GM10266 (cell line): Measurements from ENCODE around the gene XG.
A peak's percentile ranks its signal among the peaks of the same experiment; 100 is the strongest.
"Not testable (repeated sequence)": the region's sequence is repeated elsewhere in the genome, so short reads cannot be mapped to it uniquely, and the experiment has no call there.

Experiments
- DNase-seq: peaks from one replicate; pipeline ENCODE4 v3.0.0; 2012; ENCODE audit errors: extremely low spot score
- TF ChIP-seq, protein P1 (sequence below): IDR thresholded peaks from 2 replicates; pipeline ENCODE4 v1.5.1; 2012; ENCODE audit warnings: mild to moderate bottlenecking, low read depth; ENCODE audit not compliant: control insufficient read depth, insufficient read depth; ENCODE audit errors: missing control alignments

The XG gene, protein sequence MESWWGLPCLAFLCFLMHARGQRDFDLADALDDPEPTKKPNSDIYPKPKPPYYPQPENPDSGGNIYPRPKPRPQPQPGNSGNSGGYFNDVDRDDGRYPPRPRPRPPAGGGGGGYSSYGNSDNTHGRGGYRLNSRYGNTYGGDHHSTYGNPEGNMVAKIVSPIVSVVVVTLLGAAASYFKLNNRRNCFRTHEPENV

DNA sequence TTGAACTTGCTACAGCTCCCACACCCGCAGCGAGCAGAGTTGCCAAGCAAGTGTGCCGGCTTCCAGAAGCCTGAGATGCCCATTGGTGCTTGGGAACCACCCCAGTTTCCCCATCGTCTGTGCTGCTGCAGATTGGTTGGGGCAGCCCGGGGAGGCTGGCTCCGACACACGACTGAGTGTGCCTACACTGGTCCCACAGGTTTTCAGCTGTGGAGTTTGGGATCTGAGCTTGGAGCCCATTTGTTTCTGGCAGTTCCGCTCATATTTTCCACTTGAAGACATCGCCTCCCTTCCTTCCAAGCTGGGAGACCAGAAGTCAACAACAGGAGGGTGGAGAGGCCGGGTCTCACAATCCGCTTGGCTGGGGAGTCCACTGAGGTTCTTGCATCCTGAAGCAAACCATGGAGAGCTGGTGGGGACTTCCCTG, at the start of gene XG:
XG (plus strand) TSS at position 167 of the 427 bp plus-strand sequence; CDS start at position 402, 235 bp downstream.
- not testable (repeated sequence) for DNase-seq

- DNase-seq: no peak
- TF ChIP-seq, protein P1, sequence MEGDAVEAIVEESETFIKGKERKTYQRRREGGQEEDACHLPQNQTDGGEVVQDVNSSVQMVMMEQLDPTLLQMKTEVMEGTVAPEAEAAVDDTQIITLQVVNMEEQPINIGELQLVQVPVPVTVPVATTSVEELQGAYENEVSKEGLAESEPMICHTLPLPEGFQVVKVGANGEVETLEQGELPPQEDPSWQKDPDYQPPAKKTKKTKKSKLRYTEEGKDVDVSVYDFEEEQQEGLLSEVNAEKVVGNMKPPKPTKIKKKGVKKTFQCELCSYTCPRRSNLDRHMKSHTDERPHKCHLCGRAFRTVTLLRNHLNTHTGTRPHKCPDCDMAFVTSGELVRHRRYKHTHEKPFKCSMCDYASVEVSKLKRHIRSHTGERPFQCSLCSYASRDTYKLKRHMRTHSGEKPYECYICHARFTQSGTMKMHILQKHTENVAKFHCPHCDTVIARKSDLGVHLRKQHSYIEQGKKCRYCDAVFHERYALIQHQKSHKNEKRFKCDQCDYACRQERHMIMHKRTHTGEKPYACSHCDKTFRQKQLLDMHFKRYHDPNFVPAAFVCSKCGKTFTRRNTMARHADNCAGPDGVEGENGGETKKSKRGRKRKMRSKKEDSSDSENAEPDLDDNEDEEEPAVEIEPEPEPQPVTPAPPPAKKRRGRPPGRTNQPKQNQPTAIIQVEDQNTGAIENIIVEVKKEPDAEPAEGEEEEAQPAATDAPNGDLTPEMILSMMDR: no peak
These were observed 47.9 kb upstream of the XG start for GRCh38 chrX:2703991-2704369.

- TF ChIP-seq, protein P1: no peak
- no peak for DNase-seq
These were observed 46.6 kb upstream of the XG start for GRCh38 chrX:2705046-2705832.

DNA sequence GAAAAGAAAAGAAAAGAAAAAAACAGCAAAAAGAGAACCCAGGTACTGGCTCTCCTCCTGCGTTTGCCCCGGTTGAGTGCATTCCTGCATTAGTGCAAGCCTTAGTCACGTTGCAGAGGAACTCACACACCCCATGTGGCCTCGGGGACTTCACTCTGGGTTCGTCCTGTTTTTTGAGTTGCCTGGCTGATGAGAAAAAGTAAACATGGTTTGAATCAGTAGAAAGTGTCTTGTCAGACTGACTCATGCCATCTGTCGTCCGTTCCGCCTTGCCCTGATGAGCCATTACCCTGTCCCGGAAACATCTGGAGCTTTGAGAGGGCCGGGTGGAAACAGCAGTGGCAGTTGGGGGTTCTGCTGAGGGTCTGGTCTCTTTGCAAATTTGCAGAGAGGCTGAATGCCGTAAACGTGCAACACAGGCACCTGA, 44.5 kb upstream of the XG start:
- TF ChIP-seq, protein P1: no peak
- peak; percentile 60 for DNase-seq

- no peak for DNase-seq
- TF ChIP-seq, protein P1: no peak
These were observed 43.8 kb upstream of the XG start for GRCh38 chrX:2708021-2708420.

- TF ChIP-seq, protein P1: no peak
- DNase-seq: no peak
These were observed 43.1 kb upstream of the XG start for GRCh38 chrX:2708592-2709188.

DNA sequence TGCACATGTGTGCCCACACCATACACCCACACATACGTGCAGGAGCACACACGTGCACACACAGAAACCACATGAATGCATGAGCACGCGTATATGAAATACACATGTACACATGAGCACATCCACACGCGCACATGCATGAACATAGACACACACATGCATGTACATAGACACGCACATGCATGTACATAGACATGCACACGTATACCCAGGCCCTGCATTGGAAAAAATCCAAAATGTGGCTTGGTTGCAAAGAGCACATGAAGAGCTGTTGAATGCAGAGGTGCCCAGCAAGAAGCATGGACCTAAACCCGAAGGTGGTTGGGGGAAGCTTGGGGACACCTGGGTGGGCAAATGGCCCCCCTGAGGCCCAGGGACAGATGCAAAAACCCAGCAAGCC, 42.3 kb upstream of the XG start:
- TF ChIP-seq, protein P1: no peak
- DNase-seq: no peak
